ENCODE data around the gene BCL2.

Gene BCL2

DNA sequence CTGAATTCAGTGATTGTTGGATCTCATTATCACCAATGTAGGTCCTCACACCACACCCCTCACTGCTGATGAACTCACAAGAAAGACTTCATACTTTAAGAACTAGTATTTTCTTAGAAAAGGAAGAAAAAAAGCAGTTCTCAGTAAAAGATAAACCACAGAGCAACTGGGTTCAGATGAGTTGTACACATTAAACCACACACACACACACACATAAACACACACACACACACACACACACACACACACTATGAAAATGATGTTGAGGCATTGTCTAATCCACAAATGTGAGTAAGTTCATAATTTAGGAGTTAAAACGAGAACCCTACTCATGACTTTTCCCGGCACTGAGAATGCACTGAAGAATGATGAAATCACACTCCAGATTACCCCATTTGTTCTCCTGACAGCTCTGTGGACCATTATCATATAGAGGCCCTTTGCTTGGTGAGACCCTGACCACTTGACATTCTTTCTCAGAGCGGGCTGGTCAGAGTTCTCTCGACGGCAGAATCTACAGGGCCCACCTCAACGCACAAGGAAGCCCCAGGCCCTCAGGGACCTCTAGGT, 106.2 kb downstream of the BCL2 start:
- no peak for TF ChIP-seq CTCF (IDR thresholded peaks at IDR 0.05; ENCODE audit: low read depth, low read length)
- no peak for DNase-seq (ENCODE audit: extremely low read depth, low read depth)

- no peak for DNase-seq (ENCODE audit: extremely low read depth, low read depth)
- TF ChIP-seq CTCF (IDR thresholded peaks at IDR 0.05; ENCODE audit: low read depth, low read length), result no peak
Observed at GRCh38 chr18:63210521-63210920, 109.0 kb downstream of the BCL2 start.

DNA sequence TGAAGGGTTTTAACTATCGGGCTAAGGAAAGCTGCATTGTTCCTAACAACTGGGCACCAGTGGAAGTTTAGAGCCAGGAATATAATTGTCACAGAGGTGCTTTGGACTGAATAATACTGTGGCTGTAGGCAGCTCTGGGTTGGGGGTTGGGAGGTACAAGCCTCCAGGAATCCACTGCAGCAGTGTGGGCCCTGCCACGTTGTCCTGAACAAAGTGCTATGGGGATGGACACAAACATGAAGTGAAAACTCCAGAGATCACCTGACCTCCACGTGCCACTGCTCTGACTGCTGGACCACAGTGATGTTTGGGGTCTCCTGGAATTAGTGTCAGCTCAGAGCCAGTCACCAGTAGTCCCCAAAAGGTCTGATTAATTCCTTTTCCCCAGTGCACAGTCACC, 110.9 kb downstream of the BCL2 start:
- TF ChIP-seq CTCF (IDR thresholded peaks at IDR 0.05; ENCODE audit: low read depth, low read length), result no peak
- no peak for DNase-seq (ENCODE audit: extremely low read depth, low read depth)

DNA sequence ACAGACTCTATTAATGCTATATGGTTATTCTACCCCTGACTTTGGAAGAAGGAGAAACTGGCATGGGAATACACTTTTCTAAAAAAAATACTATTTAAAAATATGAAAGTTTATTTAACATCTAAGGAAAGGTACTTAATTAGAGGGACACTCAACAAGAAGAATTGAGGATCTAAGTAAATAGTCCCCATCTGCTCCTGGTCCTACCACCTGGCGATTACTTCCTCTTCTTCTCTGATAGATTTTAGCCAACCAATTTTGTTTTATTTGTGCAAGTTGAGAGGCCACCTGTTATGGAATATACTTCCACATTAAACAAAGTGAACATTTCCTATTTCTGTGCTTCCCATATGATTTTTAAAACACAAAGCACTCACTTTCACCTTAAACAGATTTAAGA, 111.7 kb downstream of the BCL2 start:
- no peak for TF ChIP-seq CTCF (IDR thresholded peaks at IDR 0.05; ENCODE audit: low read depth, low read length)
- no peak for DNase-seq (ENCODE audit: extremely low read depth, low read depth)

DNA sequence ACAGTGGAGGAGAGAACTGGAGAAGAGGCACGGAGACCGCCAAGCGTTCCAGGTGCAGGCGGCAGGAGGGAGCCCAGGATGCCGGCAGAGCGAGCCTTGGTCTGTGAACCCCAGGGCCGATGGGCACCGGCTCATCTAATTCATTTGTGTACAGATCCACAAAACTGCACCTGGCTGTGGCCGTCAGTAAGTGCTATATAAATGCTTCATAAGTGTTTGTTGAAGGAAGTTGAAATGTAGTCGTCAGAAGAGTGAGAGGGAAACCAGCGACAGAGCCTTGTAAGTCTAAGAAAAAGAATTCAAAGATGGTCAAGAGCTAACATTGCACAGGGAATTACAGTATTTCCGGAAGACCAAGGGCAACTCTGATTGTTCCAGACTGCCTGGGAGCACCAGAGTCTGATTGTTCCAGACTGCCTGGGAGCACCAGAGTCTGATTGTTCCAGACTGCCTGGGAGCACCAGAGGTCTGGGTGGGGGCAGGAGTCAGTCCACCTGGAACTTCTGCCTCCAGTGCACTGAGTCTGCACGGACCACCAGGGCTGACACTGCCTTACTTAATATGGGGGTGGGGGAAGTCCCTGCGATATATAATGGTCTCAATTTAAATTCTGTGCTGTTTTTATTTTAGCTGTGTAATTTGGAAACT, 112.3 kb downstream of the BCL2 start:
- TF ChIP-seq CTCF (IDR thresholded peaks at IDR 0.05; ENCODE audit: low read depth, low read length), result no peak

GRCh38 chr18:63206433-63207142, 113.0 kb downstream of the BCL2 start:
- DNase-seq (ENCODE audit: extremely low read depth, low read depth), result no peak
- no peak for TF ChIP-seq CTCF (IDR thresholded peaks at IDR 0.05; ENCODE audit: low read depth, low read length)

More for the DNA sequence above, 112.3 kb downstream of the BCL2 start:
- DNase-seq (ENCODE audit: extremely low read depth, low read depth), result no peak

- no peak for DNase-seq (ENCODE audit: extremely low read depth, low read depth)
- TF ChIP-seq CTCF (IDR thresholded peaks at IDR 0.05; ENCODE audit: low read depth, low read length), result no peak
Observed at GRCh38 chr18:63205791-63206252, 113.7 kb downstream of the BCL2 start.
